MM.1S (cell line): ENCODE results near the gene UBE2M.

Experiments used
- EZH2 ChIP-seq: fragments of 300-600 bp; sonication (generic); optimal IDR thresholded peaks from 2 replicates; pipeline ENCODE3; 2017; ENCODE audit warnings: low read depth, mild to moderate bottlenecking, antibody characterized with exemption, low read length, mixed read lengths
- EZH2phosphoT487 ChIP-seq: fragments of 300-600 bp; sonication (generic); IDR thresholded peaks from 2 replicates; pipeline ENCODE4 v1.6.1; 2018; ENCODE audit warnings: antibody characterized with exemption, low read length
- TF ChIP-seq, protein P1 (sequence below): fragments of 300-600 bp; sonication (generic); IDR thresholded peaks from 2 replicates; pipeline ENCODE4 v1.5.1; 2016; ENCODE audit warnings: antibody characterized with exemption, low read length, mixed read lengths

DNA sequence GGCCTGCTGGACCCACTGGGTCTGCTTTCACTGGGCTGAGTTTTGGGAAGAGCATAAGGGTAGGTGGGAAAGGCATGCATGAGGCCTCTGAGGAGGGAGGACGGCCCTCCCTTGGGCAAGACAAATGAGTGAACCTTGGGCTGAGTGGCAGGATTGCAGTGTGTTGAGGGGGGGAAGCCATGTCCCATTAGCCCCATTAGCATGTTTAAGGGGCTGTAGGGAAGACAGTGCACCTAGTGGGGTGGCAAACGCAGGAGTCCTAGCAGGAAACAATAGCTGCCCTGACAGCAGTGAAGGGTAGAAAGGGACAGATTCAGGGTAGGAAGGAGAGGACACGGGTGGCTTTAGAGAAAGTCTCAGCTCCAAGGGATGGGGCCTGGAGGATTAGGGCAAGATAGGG is 35.7 kb downstream of the UBE2M start:
- TF ChIP-seq EZH2 (no peak), EZH2phosphoT487 (no peak)
- TF ChIP-seq, protein P1, sequence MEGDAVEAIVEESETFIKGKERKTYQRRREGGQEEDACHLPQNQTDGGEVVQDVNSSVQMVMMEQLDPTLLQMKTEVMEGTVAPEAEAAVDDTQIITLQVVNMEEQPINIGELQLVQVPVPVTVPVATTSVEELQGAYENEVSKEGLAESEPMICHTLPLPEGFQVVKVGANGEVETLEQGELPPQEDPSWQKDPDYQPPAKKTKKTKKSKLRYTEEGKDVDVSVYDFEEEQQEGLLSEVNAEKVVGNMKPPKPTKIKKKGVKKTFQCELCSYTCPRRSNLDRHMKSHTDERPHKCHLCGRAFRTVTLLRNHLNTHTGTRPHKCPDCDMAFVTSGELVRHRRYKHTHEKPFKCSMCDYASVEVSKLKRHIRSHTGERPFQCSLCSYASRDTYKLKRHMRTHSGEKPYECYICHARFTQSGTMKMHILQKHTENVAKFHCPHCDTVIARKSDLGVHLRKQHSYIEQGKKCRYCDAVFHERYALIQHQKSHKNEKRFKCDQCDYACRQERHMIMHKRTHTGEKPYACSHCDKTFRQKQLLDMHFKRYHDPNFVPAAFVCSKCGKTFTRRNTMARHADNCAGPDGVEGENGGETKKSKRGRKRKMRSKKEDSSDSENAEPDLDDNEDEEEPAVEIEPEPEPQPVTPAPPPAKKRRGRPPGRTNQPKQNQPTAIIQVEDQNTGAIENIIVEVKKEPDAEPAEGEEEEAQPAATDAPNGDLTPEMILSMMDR = no peak
